HEK293 (cell line): Measurements from ENCODE around the gene ZAP70.

Source experiments
- CTCF ChIP-seq: fragments of 450-650 bp; formaldehyde crosslinking; IDR thresholded peaks from 2 replicates; pipeline ENCODE4 v1.5.1; 2016; ENCODE audit warnings: missing biosample characterization, missing genetic modification characterization
- FEZF1 ChIP-seq: fragments of 450-650 bp; formaldehyde crosslinking; IDR thresholded peaks from 2 replicates; pipeline ENCODE4 v1.5.1; 2016; ENCODE audit warnings: missing biosample characterization, missing genetic modification characterization
- GLI2 ChIP-seq: fragments of 450-650 bp; formaldehyde crosslinking; IDR thresholded peaks from 2 replicates; pipeline ENCODE4; 2017; ENCODE audit warnings: missing biosample characterization, missing genetic modification characterization, low read depth, borderline replicate concordance
- KLF10 ChIP-seq: fragments of 450-650 bp; IDR thresholded peaks from 2 replicates; pipeline ENCODE4 v1.5.1; 2018; ENCODE audit warnings: missing biosample characterization, mild to moderate bottlenecking, missing genetic modification characterization
- MYNN ChIP-seq: fragments of 450-650 bp; formaldehyde crosslinking; IDR thresholded peaks from 2 replicates; pipeline ENCODE4 v1.5.1; 2016; ENCODE audit warnings: missing biosample characterization, missing genetic modification characterization, borderline replicate concordance
- PATZ1 ChIP-seq: fragments of 450-650 bp; formaldehyde crosslinking; IDR thresholded peaks from 2 replicates; pipeline ENCODE4 v1.5.1; 2016; ENCODE audit warnings: missing biosample characterization, missing genetic modification characterization
- PRDM2 ChIP-seq: fragments of 450-650 bp; formaldehyde crosslinking; IDR thresholded peaks from 2 replicates; pipeline ENCODE4 v1.5.1; 2016; ENCODE audit warnings: missing biosample characterization, missing genetic modification characterization, borderline replicate concordance
- REPIN1 ChIP-seq: fragments of 450-650 bp; formaldehyde crosslinking; IDR thresholded peaks from 2 replicates; pipeline ENCODE4 v1.5.1; 2017; ENCODE audit warnings: missing biosample characterization, missing genetic modification characterization, low read depth
- SCRT2 ChIP-seq: fragments of 450-650 bp; formaldehyde crosslinking; IDR thresholded peaks from 2 replicates; pipeline ENCODE4 v1.5.1; 2016; ENCODE audit warnings: missing biosample characterization, missing genetic modification characterization
- WT1 ChIP-seq: fragments of 450-650 bp; formaldehyde crosslinking; IDR thresholded peaks from 2 replicates; pipeline ENCODE4 v1.5.1; 2016; ENCODE audit warnings: missing biosample characterization, missing genetic modification characterization
- ZBTB1 ChIP-seq: fragments of 450-650 bp; formaldehyde crosslinking; IDR thresholded peaks from 2 replicates; pipeline ENCODE4 v1.5.1; 2016; ENCODE audit warnings: missing biosample characterization, missing genetic modification characterization
- ZBTB17 ChIP-seq: fragments of 450-650 bp; formaldehyde crosslinking; IDR thresholded peaks from 2 replicates; pipeline ENCODE4 v1.5.1; 2016; ENCODE audit warnings: missing biosample characterization, missing genetic modification characterization
- ZFP3 ChIP-seq: fragments of 450-650 bp; formaldehyde crosslinking; IDR thresholded peaks from 2 replicates; pipeline ENCODE4 v1.5.1; 2016; ENCODE audit warnings: low read depth, missing biosample characterization, missing genetic modification characterization
- ZNF157 ChIP-seq: fragments of 450-650 bp; formaldehyde crosslinking; IDR thresholded peaks from 2 replicates; pipeline ENCODE4 v1.5.1; 2016; ENCODE audit warnings: missing biosample characterization, missing genetic modification characterization
- ZNF184 ChIP-seq: fragments of 450-650 bp; IDR thresholded peaks from 2 replicates; pipeline ENCODE4 v1.5.1; 2018; ENCODE audit warnings: missing biosample characterization, mild to moderate bottlenecking, missing genetic modification characterization
- ZNF221 ChIP-seq: fragments of 450-650 bp; formaldehyde crosslinking; IDR thresholded peaks from 2 replicates; pipeline ENCODE4 v1.5.1; 2017; ENCODE audit warnings: missing biosample characterization, missing genetic modification characterization, borderline replicate concordance
- ZNF362 ChIP-seq: fragments of 450-650 bp; formaldehyde crosslinking; IDR thresholded peaks from 2 replicates; pipeline ENCODE4 v1.5.1; 2016; ENCODE audit warnings: missing biosample characterization, missing genetic modification characterization
- ZNF391 ChIP-seq: fragments of 450-650 bp; formaldehyde crosslinking; IDR thresholded peaks from 2 replicates; pipeline ENCODE4 v1.5.1; 2016; ENCODE audit warnings: low read depth, missing biosample characterization, missing genetic modification characterization, borderline replicate concordance
- ZNF423 ChIP-seq: fragments of 450-650 bp; formaldehyde crosslinking; IDR thresholded peaks from 2 replicates; pipeline ENCODE4 v1.5.1; 2016; ENCODE audit warnings: missing biosample characterization, missing genetic modification characterization
- ZNF426 ChIP-seq: fragments of 450-650 bp; formaldehyde crosslinking; IDR thresholded peaks from 2 replicates; pipeline ENCODE4 v1.5.1; 2017; ENCODE audit warnings: missing biosample characterization, missing genetic modification characterization, mild to moderate bottlenecking, inconsistent platforms, moderate library complexity
- ZNF433 ChIP-seq: fragments of 450-650 bp; formaldehyde crosslinking; IDR thresholded peaks from 2 replicates; pipeline ENCODE4 v1.5.1; 2016; ENCODE audit warnings: missing biosample characterization, missing genetic modification characterization, low read depth
- ZNF664 ChIP-seq: fragments of 450-650 bp; formaldehyde crosslinking; IDR thresholded peaks from 2 replicates; pipeline ENCODE4 v1.5.1; 2016; ENCODE audit warnings: missing biosample characterization, missing genetic modification characterization
- ZNF670 ChIP-seq: fragments of 450-650 bp; formaldehyde crosslinking; IDR thresholded peaks from 2 replicates; pipeline ENCODE4 v1.5.1; 2016; ENCODE audit warnings: missing biosample characterization, missing genetic modification characterization, low read depth
- ZNF704 ChIP-seq: fragments of 450-650 bp; formaldehyde crosslinking; IDR thresholded peaks from 2 replicates; pipeline ENCODE4 v1.5.1; 2016; ENCODE audit warnings: missing biosample characterization, missing genetic modification characterization
- ZNF791 ChIP-seq: fragments of 450-650 bp; formaldehyde crosslinking; IDR thresholded peaks from 2 replicates; pipeline ENCODE4 v1.5.1; 2016; ENCODE audit warnings: missing biosample characterization, missing genetic modification characterization
- TF ChIP-seq, protein P1 (sequence below): fragments of 450-650 bp; formaldehyde crosslinking; IDR thresholded peaks from 2 replicates; pipeline ENCODE4 v1.5.1; 2016; ENCODE audit warnings: missing biosample characterization, missing genetic modification characterization

Gene ZAP70

GRCh38 chr2:97663962-97664635 is 49.3 kb upstream of the ZAP70 start, which contains the start of gene ACTR1B (continued):
- TF ChIP-seq ZNF433 (tag by site-specific recombination): no peak
- no peak for TF ChIP-seq SCRT2 (tag by site-specific recombination)
- no peak for TF ChIP-seq ZNF704 (tag by site-specific recombination)
- TF ChIP-seq ZFP3 (tag by site-specific recombination): no peak
- TF ChIP-seq, protein P1, sequence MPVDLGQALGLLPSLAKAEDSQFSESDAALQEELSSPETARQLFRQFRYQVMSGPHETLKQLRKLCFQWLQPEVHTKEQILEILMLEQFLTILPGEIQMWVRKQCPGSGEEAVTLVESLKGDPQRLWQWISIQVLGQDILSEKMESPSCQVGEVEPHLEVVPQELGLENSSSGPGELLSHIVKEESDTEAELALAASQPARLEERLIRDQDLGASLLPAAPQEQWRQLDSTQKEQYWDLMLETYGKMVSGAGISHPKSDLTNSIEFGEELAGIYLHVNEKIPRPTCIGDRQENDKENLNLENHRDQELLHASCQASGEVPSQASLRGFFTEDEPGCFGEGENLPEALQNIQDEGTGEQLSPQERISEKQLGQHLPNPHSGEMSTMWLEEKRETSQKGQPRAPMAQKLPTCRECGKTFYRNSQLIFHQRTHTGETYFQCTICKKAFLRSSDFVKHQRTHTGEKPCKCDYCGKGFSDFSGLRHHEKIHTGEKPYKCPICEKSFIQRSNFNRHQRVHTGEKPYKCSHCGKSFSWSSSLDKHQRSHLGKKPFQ: no peak
- no peak for TF ChIP-seq WT1 (tag by site-specific recombination)
- no peak for TF ChIP-seq ZNF157 (tag by site-specific recombination)
- no peak for TF ChIP-seq ZNF791 (tag by site-specific recombination)
- no peak for TF ChIP-seq PRDM2
- TF ChIP-seq ZNF221 (tag by site-specific recombination): no peak
- TF ChIP-seq GLI2 (tag by site-specific recombination): no peak
- TF ChIP-seq ZNF184 (tag by site-specific recombination): no peak
- TF ChIP-seq ZNF664: no peak
- no peak for TF ChIP-seq ZBTB1 (tag by site-specific recombination)
- 0 out of 2 replicates have a peak, but pooled peaks have one; percentile 7 for TF ChIP-seq PATZ1 (tag by site-specific recombination)
- no peak for TF ChIP-seq ZNF423
- TF ChIP-seq ZNF670: no peak
- TF ChIP-seq ZNF391 (tag by site-specific recombination): 0 out of 2 replicates have a peak, but pooled peaks have one; percentile 19
- peak; percentile 25; the same call in 1 of the 2 replicates for TF ChIP-seq KLF10 (tag by site-specific recombination)
- TF ChIP-seq MYNN (tag by site-specific recombination): no peak
- 0 out of 2 replicates have a peak, but pooled peaks have one; percentile 31 for TF ChIP-seq REPIN1 (tag by site-specific recombination)
- TF ChIP-seq CTCF (tag by site-specific recombination): no peak; the same call in none of the 2 replicates
- peak; percentile 44; the same call in 1 of the 2 replicates for TF ChIP-seq ZBTB17
- TF ChIP-seq ZNF362 (tag by site-specific recombination): peak; percentile 96
- peak; percentile 48; the same call in 1 of the 2 replicates for TF ChIP-seq FEZF1 (tag by site-specific recombination)
- TF ChIP-seq ZNF426 (tag by site-specific recombination): no peak
